Fibroblast of the aortic adventitia (primary cell): ENCODE data around the gene ULK4. TPM values are rescaled to one million over a fixed set of nuclear protein-coding genes. Genes with fewer than 3 reads are reported as not detected.
"Not testable (repeated sequence)": the region's sequence is repeated elsewhere in the genome, so short reads cannot be mapped to it uniquely, and the experiment has no call there.

Experiments
- DNase-seq: peaks from one replicate; pipeline ENCODE4 v3.0.0-alpha.2; 2010; ENCODE audit warnings: low read depth
- H3K4me3 ChIP-seq: 2 replicates; pipeline ENCODE4 v1.5.1; 2011; ENCODE audit warnings: low read depth, mild to moderate bottlenecking, control low read depth, low read length, moderate library complexity
- CTCF ChIP-seq: IDR thresholded peaks from 2 replicates; pipeline ENCODE4 v1.5.1; 2011; ENCODE audit warnings: mild to moderate bottlenecking, low read length, control low read depth, inconsistent platforms; ENCODE audit not compliant: insufficient read depth
- total RNA-seq: library from RNA; depleted of rRNA; stranded (reverse); fragments of >200 nt; gene quantifications from 2 replicates; pipeline ENCODE4 v1.2.3, GENCODE V29; 2012; ENCODE audit warnings: low replicate concordance

Gene ULK4
- total RNA-seq, 1 donor, result 16.1 TPM

DNA sequence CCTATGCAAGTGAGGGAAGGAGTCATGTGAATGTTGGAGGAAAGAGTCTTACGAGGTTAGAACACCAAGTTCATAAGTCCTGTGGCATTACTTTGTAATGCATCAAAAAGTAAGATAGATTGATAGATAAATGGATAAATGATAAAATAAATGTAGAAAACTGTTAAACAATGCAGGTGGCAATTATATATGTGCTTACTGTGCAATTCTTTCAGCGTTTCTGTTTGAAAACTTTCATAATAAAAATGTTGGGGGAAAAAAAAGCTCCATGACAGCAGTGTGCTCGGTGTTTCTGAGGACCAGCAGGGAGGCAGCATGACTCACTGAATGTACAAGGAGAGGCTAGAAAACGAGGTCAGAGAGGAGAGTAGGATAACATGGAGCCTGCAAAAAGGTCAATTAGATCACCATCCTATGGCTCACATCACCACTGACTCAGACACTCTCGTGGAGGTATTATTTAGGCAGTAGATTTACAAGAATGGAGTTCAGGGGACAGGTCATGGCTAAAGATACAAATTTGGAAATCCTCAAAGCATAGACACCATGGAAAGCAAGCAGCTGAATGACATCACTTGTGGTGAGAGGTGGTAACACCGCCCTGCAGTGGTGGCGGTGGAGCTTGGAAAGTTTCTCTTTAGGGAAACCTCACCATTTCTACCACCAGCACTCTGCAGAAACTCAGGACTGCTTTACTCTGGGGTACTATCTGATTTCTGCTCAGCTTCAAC, 542.8 kb downstream of the ULK4 start:
- DNase-seq, result peak; percentile 24
- TF ChIP-seq CTCF, result peak; percentile 16

DNA sequence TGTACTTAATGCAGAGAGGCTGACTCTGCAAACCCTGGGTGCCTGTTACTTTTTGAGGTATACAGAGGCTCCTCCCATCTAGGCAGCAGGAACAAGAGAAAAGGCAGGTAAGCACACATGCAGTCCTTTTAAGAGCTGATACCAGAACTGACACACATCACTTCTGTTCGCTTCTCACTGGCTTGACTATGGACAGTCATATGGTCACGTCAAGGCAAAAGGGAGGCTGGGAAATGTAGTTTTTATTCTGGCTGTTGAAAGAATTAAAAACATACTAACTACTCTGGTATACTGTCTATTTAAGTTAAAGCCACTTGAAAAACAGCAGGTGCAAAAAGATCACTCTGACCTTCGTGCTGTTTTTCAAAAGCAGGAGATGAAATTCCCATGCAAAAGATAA, 544.3 kb downstream of the ULK4 start:
- no peak overlapping the region for H3K4me3 ChIP-seq
- no peak for TF ChIP-seq CTCF
- no peak for DNase-seq

More for the DNA sequence above, 542.8 kb downstream of the ULK4 start:
- no peak overlapping the region for H3K4me3 ChIP-seq

DNA sequence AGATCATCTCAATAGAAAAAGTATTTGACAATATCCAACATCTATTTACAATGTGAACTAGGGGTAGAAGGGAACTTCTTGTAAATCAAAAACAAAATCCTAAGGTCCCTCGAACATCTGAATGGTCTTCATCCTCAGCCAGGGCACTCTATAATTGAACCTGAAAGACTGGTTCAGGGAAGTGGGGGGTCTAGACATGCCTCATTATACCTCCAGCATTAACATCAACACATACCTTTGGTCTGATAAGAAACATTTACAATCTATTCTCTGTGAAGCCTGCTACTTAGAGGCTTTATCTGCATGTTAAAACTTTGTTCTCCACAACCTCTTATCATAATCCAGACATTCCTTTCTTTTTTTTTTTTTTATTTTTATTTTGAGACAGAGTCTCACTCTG, 550.8 kb downstream of the ULK4 start:
- no peak for DNase-seq
- no peak overlapping the region for H3K4me3 ChIP-seq
- TF ChIP-seq CTCF, result no peak

DNA sequence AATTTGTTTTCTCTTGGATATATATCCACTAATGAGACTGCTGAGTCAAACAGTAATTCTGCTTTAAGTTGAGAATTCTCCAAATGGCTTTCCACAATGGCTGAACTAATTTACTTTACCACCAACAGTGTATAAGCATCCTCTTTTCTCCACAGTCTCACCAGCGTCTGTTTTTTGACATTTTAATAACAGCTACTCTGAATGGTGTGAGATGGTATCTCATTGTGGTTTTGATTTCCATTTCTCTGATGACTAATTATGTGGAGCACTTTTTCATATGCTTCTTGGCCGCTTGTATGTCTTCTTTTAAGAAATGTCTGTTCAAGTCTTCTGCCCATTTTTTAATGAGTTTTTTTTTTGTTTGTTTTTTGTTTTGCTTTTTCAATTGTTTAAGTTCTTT, 556.4 kb downstream of the ULK4 start:
- TF ChIP-seq CTCF, result no peak
- no peak overlapping the region for H3K4me3 ChIP-seq
- no peak for DNase-seq

GRCh38 chr3:41404582-41404981, 557.3 kb downstream of the ULK4 start:
- no peak for TF ChIP-seq CTCF
- no peak for DNase-seq

GRCh38 chr3:41394896-41395295, 567.0 kb downstream of the ULK4 start:
- DNase-seq, result no peak
- TF ChIP-seq CTCF, result no peak

More at GRCh38 chr3:41404582-41404981, 557.3 kb downstream of the ULK4 start:
- no peak overlapping the region for H3K4me3 ChIP-seq

DNA sequence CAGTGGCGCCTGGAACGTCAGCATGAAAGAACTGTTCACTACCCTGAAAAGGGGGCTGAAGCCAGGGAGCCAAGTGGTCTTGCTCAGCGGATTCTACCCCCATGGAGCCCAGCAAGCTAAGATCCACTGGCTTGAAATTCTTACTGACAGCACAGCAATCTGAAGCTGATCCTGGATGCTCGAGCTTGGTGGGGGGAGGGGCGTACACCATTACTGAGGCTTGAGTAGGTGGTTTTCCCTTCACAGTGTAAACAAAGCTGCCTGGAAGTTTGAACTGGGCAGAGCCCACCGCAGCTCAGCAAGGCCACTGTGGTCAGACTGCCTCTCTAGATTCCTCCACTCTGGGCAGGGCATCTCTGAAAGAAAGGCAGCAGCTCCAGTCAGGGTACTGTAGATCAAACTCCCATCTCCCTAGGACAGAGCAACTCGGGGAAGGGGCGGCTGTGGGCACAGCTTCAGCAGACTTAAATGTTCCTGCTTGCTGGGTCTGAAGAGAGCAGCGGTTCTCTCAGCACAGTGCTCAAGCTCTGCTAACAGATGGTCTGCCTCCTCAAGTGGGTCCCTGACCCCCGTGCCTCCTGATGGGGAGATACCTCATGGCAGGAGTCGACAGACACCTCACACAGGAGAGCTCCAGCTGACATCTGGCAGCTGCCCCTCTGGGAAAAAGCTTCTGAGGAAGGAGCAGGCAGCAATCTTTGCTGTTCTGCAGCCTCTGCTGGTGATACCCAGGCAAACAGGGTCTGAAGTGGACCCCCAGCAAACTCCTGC, 591.0 kb downstream of the ULK4 start:
- DNase-seq, H3K4me3 ChIP-seq: not testable (repeated sequence)

More at GRCh38 chr3:41394896-41395295, 567.0 kb downstream of the ULK4 start:
- no peak overlapping the region for H3K4me3 ChIP-seq
